ENCODE results near the gene POLR2E. TPM values are rescaled to one million over a fixed set of nuclear protein-coding genes. Genes with fewer than 3 reads are reported as not detected.
"Not testable (repeated sequence)": the region's sequence is repeated elsewhere in the genome, so short reads cannot be mapped to it uniquely, and the experiment has no call there.

Gene POLR2E
- polyA plus RNA-seq, 6 donors from 2014 or later: 134 to 205 (median 174) TPM

DNA sequence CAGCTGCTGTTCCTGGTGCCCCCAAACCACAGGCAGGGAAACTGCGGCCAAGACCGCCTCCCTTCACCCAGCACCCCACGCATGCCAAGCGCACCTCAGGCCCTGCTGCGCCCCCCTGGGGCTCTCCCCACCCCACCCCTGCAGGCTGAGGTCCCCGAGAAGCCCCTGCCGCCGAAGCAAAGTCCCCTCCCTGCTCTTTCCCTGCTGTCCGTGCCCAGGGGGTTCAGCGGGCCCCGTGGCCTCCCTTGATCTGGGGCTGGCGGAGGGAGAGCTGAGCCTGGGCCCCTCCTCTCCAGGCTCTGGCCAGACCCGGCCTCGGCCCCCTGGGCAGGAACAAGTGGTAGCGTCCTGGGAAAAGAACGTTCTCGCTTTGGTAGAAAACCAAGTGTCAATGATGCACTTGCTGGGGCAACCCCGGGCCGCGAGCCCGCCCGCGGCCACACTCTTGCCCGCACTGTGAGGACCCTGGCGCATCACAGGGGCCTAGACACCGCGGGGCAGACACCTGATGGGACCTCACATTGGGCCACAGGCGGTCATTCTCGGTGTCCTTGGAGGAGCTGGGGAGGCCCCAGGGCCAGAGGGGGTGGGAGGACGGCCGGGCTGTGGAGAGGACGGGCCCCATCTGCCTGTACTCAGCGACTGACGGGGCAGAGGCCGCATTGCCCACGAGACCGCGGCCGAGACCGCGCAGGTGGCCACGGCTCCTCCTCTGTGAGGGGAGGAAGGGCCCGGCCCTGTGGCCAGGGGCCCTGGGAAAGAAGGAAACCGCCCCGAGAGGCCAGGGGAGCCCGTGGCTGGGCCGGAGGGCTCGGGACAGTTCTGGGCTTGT lies 37.6 kb upstream of the POLR2E start:
- ATAC-seq (ENCODE audit: low read depth in 2 of 2): peak; percentile 4 to 21
- Mint-ChIP-seq H3K27ac (peak overlapping the region in 4 of 6 donors; percentile 56 to 94 (median 90)), H3K4me1 (peaks cover 18 to 32% (median 31%) of the 10 kb centered on the region in 3 donors), H3K4me3 (peak overlapping the region; percentile 76 to 90 (median 86)), H3K36me3 (no peaks in the 10 kb centered on the region), H3K9me3 (no peaks in the 10 kb centered on the region), H3K27me3 (no peaks in the 10 kb centered on the region)
- DNase-seq: no peak

DNA sequence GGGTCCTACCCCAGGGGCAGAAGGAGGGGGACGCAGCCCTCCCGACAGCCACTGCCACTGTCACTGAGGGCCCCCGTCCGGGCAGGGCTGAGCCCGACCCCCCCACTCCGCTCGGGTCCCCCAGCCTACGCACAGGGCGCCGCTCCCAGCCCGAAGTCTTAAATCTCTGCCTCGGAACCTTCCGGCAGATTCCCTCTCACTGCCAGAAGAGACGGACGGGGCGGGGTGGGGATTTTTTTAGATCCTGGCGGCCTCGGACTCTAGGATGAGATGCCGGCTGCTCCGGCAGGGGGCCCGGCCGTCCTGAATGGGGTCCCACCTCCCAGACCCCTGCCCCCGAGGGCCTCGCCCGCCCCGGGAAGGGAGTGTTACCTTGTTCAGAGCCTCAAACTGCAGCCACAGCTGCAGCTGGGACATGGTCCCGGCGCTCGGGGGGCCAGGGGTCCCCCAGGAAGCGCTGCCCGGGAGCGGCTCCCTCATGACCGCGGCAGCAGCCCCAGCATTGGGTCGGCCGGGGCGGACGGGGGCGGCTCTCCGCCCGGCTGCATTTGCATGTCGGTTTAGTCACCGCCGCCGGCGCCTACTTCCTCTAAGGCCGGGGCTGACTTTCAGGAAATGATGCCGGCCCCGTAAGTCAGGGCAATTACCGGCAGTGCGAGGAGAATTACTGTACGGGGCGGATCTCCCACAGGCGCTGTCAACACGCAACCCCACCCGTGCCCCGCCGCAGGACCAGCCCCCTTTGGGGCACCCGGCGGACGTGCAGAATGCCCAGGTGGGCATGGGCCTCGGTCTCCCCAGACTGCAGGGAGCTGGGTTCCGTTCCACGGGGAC lies 36.8 kb upstream of the POLR2E start:
- DNase-seq (peak; percentile 89), ATAC-seq (ENCODE audit: low read depth in 2 of 2) (peak; percentile 82 to 86)
- peak overlapping the region in 5 of 6 donors; percentile 63 to 94 (median 88) for H3K27ac Mint-ChIP-seq
- peak overlapping the region; percentile 76 to 90 (median 86) for H3K4me3 Mint-ChIP-seq
- H3K36me3 Mint-ChIP-seq: no peaks in the 10 kb centered on the region
- H3K27me3 Mint-ChIP-seq: no peaks in the 10 kb centered on the region
- peaks cover 22 to 35% (median 34%) of the 10 kb centered on the region in 3 donors for H3K4me1 Mint-ChIP-seq
- no peaks in the 10 kb centered on the region for H3K9me3 Mint-ChIP-seq

DNA sequence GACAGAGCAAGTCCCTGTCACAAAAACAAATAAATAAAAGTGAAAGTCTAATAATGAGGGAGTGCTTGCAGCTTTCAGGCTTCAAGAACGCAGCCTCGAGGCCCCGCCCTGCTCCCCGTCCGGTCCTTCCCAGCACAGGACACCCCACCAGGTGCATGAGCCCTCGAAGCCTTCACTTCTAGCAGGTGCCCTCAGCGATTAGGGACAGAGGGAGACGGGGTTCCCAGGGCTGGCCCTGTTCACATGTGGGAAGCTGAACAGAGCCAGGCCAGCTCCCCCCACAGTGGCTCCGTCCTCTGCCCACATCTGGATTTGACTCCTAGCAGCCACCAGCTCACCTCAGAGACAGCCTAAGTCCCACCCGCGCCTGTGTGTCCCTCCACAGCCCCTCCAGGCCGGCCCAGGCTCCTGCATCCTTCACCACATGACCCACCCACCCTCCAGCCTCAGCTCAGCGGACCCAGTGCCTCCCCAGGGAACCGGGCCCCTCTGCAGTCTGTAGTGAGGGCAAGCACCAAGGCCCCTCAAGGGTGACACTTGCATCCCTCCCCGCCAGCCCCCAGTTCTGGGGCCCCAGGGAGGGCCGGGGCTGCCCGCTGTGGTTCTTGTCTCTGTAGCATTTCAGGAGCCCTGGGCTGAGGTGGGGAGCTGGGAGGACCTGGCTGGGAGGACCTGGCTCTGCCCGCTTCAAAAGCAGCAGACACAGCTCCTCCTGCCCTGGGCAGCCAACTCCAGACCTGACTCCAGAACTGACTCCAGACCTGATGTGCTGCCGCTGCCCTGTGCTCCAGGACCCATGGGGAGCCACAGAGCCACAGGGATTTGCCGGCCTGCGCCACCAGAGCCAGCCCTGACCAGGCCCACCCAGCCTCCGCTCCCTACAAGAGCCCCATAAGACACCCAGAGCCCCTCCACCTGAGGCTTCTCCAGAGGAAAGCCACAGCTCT lies 35.9 kb upstream of the POLR2E start:
- Mint-ChIP-seq H3K27ac (peak overlapping the region in 5 of 6 donors; percentile 80 to 94 (median 87)), H3K4me1 (peaks cover 16 to 30% (median 29%) of the 10 kb centered on the region in 3 donors), H3K27me3 (no peaks in the 10 kb centered on the region), H3K36me3 (no peaks in the 10 kb centered on the region), H3K9me3 (no peaks in the 10 kb centered on the region), H3K4me3 (peak overlapping the region; percentile 76 to 90 (median 86))
- ATAC-seq (ENCODE audit: low read depth in 2 of 2) (no peak), DNase-seq (no peak)

DNA sequence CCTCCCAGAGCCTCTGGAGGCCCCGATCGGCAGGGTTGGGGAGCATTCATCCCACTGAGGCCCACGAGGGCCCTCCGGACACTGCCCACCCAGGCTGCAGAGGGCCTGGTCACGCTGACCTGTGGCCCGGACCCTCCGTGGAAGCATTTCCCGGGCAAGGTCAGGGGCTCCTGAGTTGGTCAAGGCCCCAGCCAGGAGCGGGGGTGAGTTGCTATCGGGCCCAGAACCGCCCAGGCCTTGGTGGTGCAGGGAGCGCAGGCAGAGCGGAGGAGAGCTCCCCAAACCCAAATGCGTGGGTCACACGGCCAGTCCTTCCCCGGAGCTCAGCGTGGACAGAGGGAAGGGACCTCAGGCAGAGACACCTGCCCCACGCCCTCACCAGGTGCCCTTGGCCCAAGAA lies 34.4 kb upstream of the POLR2E start:
- no peaks in the 10 kb centered on the region for H3K9me3 Mint-ChIP-seq
- H3K27me3 Mint-ChIP-seq: no peaks in the 10 kb centered on the region
- ATAC-seq (ENCODE audit: low read depth in 2 of 2) (no peak), DNase-seq (no peak)
- H3K4me3 Mint-ChIP-seq: peak overlapping the region in 5 of 8 donors; percentile 16 to 89 (median 76)
- peaks cover 9 to 30% (median 28%) of the 10 kb centered on the region in 3 donors for H3K4me1 Mint-ChIP-seq
- H3K36me3 Mint-ChIP-seq: no peaks in the 10 kb centered on the region
- H3K27ac Mint-ChIP-seq: no peak overlapping the region

DNA sequence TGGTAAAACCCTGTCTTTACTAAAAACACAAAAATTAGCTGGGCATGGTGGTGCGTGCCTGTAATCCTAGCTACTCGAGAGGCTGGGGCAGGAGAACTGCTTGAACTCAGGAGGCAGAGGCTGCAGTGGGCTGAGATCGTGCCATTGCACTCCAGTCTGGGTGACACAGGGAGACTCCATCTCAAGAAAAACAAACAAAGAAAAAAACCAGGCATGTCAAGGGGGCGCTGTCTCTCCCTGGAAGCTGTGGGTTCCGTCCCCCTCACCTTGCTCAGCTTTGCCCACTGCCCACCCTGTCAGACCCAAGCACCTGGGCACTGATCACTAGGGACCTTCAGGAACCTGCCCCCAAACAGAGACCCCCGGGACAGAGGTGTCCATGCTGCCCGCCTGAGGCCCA lies 33.9 kb upstream of the POLR2E start:
- not testable (repeated sequence) for H3K27me3 Mint-ChIP-seq; H3K27ac Mint-ChIP-seq; ATAC-seq (ENCODE audit: low read depth in 2 of 2); DNase-seq; H3K9me3 Mint-ChIP-seq; H3K36me3 Mint-ChIP-seq
- H3K4me3 Mint-ChIP-seq: peak overlapping the region in 1 of 8 donors; percentile 47
- peaks cover 9 to 29% (median 25%) of the 10 kb centered on the region in 3 donors for H3K4me1 Mint-ChIP-seq

DNA sequence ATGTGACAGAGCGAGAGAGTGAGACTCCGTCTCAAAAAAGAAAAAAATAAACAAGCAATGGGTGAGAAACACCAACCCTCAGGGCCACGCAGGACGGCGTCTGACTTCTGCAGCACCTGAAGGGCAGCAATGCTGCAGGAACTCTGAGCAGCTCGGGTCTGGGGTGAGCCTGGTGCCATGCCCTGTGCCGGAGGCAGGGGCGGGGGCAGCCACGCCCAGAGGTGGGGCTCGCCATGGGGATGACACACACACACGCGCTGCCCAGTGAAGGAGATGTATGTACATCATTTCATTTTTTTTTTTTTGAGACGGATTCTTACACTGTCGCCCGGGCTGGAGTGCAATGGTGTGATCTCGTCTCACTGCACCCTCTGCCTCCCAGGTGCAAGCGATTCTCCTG lies 32.9 kb upstream of the POLR2E start:
- no peaks in the 10 kb centered on the region for H3K27me3 Mint-ChIP-seq
- peaks cover 9 to 20% (median 20%) of the 10 kb centered on the region in 3 donors for H3K4me1 Mint-ChIP-seq
- peak overlapping the region in 2 of 6 donors; percentile 13 to 57 for H3K27ac Mint-ChIP-seq
- H3K4me3 Mint-ChIP-seq: no peak overlapping the region
- H3K9me3 Mint-ChIP-seq: no peaks in the 10 kb centered on the region
- DNase-seq (no peak), ATAC-seq (ENCODE audit: low read depth in 2 of 2) (no peak)
- no peaks in the 10 kb centered on the region for H3K36me3 Mint-ChIP-seq

DNA sequence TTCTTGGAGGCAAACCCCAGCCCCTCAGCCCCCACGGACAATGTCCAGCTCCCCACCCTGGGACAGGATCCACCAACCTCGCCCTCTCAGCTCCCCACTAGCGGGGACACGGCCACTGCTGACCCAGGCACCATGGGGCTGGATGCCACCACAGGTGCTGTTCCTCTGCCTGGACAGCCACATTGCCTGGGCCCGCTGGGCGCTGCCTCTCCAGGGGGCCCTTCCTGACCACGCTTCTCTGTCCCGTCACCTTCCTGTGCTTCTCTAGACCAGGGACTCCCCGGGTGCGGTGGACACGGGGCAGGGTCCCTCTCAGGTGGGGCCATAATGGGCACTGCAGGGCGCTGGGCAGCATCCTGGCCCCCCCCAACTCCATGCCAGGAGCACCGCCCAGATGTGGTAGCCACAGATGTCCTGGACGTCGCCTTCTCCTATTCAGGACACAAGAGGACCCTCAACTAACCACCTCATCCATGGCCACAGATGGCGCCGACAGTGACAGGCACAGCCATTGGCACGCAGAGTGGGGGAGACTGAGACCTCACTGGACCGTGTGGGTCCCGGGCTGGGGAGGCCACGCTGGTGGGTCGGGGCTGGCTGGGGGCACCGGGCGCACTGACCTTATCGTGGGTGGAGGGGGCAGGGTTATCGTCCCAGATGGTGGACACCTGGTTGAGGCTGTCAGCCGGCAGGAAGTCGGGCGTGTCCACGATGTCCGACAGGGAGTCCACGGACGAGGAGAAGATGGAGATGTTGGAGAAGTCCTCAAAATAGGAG lies 32.0 kb upstream of the POLR2E start:
- no peaks in the 10 kb centered on the region for H3K27me3 Mint-ChIP-seq
- peaks cover 9 to 20% (median 20%) of the 10 kb centered on the region in 3 donors for H3K4me1 Mint-ChIP-seq
- H3K9me3 Mint-ChIP-seq: no peaks in the 10 kb centered on the region
- peak overlapping the region in 1 of 8 donors; percentile 24 for H3K4me3 Mint-ChIP-seq
- peak overlapping the region in 1 of 6 donors; percentile 13 for H3K27ac Mint-ChIP-seq
- H3K36me3 Mint-ChIP-seq: no peaks in the 10 kb centered on the region
- DNase-seq: no peak
- ATAC-seq (ENCODE audit: low read depth in 2 of 2): no peak

DNA sequence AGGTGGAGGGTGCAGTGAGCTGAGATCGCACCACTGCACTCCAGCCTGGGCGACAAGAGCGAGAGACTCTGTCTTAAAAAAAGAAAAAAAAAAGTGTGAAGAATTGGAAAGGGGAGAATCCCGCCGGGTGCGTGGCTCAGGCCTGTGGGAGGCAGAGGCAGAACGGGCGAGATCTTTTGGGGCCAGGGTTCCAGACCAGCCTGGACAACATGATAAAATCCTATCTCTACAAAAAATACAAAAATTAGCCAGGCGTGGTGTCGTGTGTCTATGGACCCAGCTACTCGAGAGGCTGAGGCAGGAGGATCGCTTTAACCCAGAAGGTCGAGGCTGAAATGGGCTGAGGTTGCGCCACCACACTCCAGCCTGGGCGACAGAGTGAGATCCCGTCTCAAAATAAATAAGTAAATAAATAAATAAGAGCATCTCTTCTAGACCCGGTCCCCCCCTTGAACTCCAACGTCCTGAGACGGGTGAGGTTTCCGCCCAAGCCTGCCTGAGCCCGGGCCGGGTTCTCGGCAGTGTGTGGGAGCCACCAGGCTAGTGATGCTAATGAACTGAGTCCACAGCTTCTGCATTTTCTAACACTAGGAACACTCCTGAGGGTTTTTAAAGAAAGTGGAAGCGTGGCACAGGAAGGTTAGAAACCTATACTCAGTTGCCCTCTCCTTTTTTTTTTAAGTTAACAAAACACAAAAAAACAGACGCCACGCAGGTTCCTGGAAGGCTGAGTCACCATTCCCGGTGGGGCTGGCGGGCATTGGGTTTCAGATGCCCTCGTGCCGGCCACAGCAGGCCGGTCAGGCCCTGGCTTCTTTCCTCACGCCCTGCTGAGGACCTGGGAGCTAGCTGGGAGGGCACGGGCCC lies 30.7 kb upstream of the POLR2E start:
- DNase-seq (no peak), ATAC-seq (ENCODE audit: low read depth in 2 of 2) (no peak)
- H3K27me3 Mint-ChIP-seq: no peaks in the 10 kb centered on the region
- peak overlapping the region in 1 of 6 donors; percentile 79 for H3K27ac Mint-ChIP-seq
- no peaks in the 10 kb centered on the region for H3K36me3 Mint-ChIP-seq
- H3K4me3 Mint-ChIP-seq: no peak overlapping the region
- peaks cover 9 to 17% (median 12%) of the 10 kb centered on the region in 3 donors for H3K4me1 Mint-ChIP-seq
- H3K9me3 Mint-ChIP-seq: no peaks in the 10 kb centered on the region

DNA sequence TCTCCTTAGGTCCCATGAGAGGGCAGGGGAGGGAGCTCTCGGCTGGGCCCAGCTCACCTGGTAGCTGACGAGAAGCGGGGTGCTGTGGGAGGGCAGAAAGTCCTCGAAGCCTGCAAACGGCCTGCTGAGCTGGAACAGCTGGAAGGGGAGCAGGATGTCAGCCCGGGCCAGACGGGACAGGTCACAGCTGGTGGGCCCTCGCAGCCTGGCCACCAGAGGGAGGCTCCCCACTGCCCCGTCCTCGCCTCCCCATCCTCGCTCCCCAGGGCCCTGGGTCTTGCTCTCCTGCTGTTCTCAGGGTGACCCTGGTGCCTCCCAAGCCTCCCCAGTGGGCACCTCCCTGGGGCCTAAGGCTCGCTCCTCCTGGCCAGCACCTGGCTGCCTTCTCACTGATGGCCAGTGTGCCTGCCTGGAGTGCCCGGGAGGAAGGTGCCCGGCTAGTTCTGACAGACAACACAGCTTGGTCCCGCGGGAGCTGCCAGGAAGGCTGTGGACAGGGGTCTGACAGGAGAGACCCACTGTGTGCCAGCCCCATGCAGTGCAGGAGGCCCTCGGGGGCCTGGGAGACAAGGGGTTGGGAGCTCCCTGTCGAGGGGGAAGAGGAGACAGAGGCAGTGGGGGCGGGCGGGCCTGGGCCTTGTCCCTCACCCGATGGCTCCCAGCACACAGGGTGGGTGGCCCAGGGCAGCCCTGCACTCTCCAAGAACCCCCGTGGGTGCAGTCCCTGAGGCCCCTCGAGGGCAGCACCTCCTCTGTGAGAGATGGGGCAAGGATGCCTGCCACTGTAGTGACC lies 28.9 kb upstream of the POLR2E start:
- Mint-ChIP-seq H3K4me1 (peaks cover 5 to 7% (median 6%) of the 10 kb centered on the region in 3 donors), H3K27me3 (no peaks in the 10 kb centered on the region), H3K27ac (peak overlapping the region in 1 of 6 donors; percentile 60), H3K4me3 (no peak overlapping the region), H3K36me3 (no peaks in the 10 kb centered on the region), H3K9me3 (no peaks in the 10 kb centered on the region)
- DNase-seq (no peak), ATAC-seq (ENCODE audit: low read depth in 2 of 2) (no peak)

DNA sequence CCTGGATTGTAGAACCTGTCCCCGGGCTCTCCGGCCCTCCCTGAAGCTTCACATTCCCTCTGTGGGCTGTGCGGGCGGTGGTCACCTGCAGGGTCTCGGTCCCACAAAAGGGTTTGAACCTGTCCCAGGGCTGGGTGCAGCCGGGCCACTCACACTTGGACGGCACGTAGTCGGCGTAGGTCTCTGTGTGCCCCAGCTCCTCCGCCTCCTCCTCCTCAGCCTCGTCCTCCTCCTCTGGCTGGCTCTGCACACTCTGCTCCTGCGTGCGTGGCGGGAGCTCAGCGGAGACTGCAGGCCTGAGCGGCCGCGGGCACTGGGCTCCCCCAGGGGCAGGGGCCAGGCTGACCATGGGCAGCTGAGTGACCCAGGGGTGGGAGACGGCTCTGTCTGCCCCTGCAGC lies 28.2 kb upstream of the POLR2E start:
- no peak for DNase-seq
- Mint-ChIP-seq H3K36me3 (no peaks in the 10 kb centered on the region), H3K27me3 (no peaks in the 10 kb centered on the region), H3K4me1 (peaks cover 5 to 7% (median 6%) of the 10 kb centered on the region in 3 donors), H3K4me3 (no peak overlapping the region), H3K27ac (no peak overlapping the region), H3K9me3 (no peaks in the 10 kb centered on the region)
- no peak for ATAC-seq (ENCODE audit: low read depth in 2 of 2)

DNA sequence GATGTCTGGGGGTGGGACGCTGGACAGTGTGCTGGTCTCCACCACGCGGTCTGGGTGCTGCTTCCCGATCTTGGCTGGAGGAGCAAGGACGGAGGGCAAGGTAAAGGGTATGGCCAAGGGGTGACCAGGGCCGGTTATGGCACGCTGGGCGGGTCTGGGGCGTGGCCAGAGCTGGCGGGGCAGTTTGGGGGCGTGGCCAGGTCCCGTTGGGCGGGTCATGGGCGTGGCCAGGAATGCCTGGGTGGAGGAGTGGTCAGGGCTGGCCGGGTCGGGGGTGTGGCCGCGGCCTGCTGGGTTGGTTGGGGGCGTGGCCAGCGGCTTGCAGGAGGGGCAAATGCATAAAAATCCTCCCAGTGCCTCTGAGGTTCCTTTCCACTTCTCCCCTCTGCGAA lies 27.8 kb upstream of the POLR2E start:
- H3K9me3 Mint-ChIP-seq: no peaks in the 10 kb centered on the region
- peaks cover 5 to 6% (median 6%) of the 10 kb centered on the region in 3 donors for H3K4me1 Mint-ChIP-seq
- no peaks in the 10 kb centered on the region for H3K36me3 Mint-ChIP-seq
- H3K27ac Mint-ChIP-seq: peak overlapping the region in 1 of 6 donors; percentile 39
- ATAC-seq (ENCODE audit: low read depth in 2 of 2): peak in 1 of 2 donors; percentile 38
- no peaks in the 10 kb centered on the region for H3K27me3 Mint-ChIP-seq
- H3K4me3 Mint-ChIP-seq: no peak overlapping the region
- no peak for DNase-seq

Measured in naive B cell (primary cell).